GM23338 (cell line): Measurements from ENCODE around the gene KCNK3. TPM values are rescaled to one million over a fixed set of nuclear protein-coding genes. Genes with fewer than 3 reads are reported as not detected.

Experiments used
- ATAC-seq: fragments of 200-7000 bp; cut with Tn5 transposase; 3 replicates; pipeline ENCODE4 v1.9.1; 2020
- DNase-seq: peaks from one replicate; pipeline ENCODE4 v3.0.0-alpha.2; 2015; ENCODE audit warnings: low spot score
- H2AFZ ChIP-seq: fragments of 200-600 bp; sonication (generic); 2 replicates; pipeline ENCODE4 v1.8.0; 2016; ENCODE audit warnings: antibody characterized with exemption, mild to moderate bottlenecking, moderate library complexity
- H3F3A ChIP-seq: fragments of 200-600 bp; sonication (generic); replicated peaks from 2 replicates; pipeline ENCODE4 v1.8.0; 2017; ENCODE audit warnings: antibody characterized with exemption, mixed run types, low read depth
- H3K27ac ChIP-seq: fragments of 200-600 bp; sonication (generic); 2 replicates; pipeline ENCODE4 v1.6.1; 2016; ENCODE audit warnings: low read depth
- H3K27me3 ChIP-seq: fragments of 200-600 bp; sonication (generic); 2 replicates; pipeline ENCODE4 v1.8.0; 2016; ENCODE audit warnings: mild to moderate bottlenecking, mixed run types, moderate library complexity; ENCODE audit not compliant: insufficient read depth
- H3K36me3 ChIP-seq: fragments of 200-600 bp; sonication (generic); 2 replicates; pipeline ENCODE4 v1.8.0; 2016; ENCODE audit warnings: mild to moderate bottlenecking; ENCODE audit not compliant: insufficient read depth
- H3K4me1 ChIP-seq: fragments of 200-600 bp; sonication (generic); 2 replicates; pipeline ENCODE4 v1.8.0; 2016; ENCODE audit warnings: mild to moderate bottlenecking, moderate library complexity; ENCODE audit not compliant: insufficient read depth
- H3K4me2 ChIP-seq: fragments of 200-600 bp; sonication (generic); 2 replicates; pipeline ENCODE4 v1.7.1; 2017; ENCODE audit warnings: mixed run types
- H3K4me3 ChIP-seq: fragments of 200-600 bp; sonication (generic); 2 replicates; pipeline ENCODE4 v1.6.1; 2016; ENCODE audit warnings: mixed run types
- H3K79me2 ChIP-seq: fragments of 200-600 bp; sonication (generic); replicated peaks from 2 replicates; pipeline ENCODE4 v1.8.0; 2017; ENCODE audit warnings: mild to moderate bottlenecking; ENCODE audit not compliant: insufficient read depth
- H3K9me2 ChIP-seq: fragments of 200-600 bp; sonication (generic); 2 replicates; pipeline ENCODE4 v1.8.0; 2017; ENCODE audit not compliant: insufficient read depth
- H4K20me1 ChIP-seq: fragments of 200-600 bp; sonication (generic); replicated peaks from 2 replicates; pipeline ENCODE4 v1.8.0; 2017; ENCODE audit warnings: mild to moderate bottlenecking; ENCODE audit not compliant: insufficient read depth
- H3K27ac Mint-ChIP-seq: 2 replicates; pipeline ENCODE4 v1.8.0; 2020; ENCODE audit warnings: inconsistent platforms, mild to moderate bottlenecking, moderate library complexity, mixed read lengths
- H3K27me3 Mint-ChIP-seq: 3 replicates; pipeline ENCODE4 v1.8.0; 2022; ENCODE audit warnings: low read depth, mild to moderate bottlenecking, moderate library complexity, mixed read lengths, inconsistent platforms; ENCODE audit not compliant: insufficient read depth, poor library complexity
- H3K36me3 Mint-ChIP-seq: 3 replicates; pipeline ENCODE4 v1.8.0; 2021; ENCODE audit warnings: low read depth, mild to moderate bottlenecking, inconsistent platforms, moderate library complexity, mixed read lengths
- H3K4me1 Mint-ChIP-seq: 3 replicates; pipeline ENCODE4 v1.8.0; 2020; ENCODE audit warnings: mild to moderate bottlenecking, inconsistent platforms, mixed read lengths
- H3K4me3 Mint-ChIP-seq: 3 replicates; pipeline ENCODE4 v1.8.0; 2021; ENCODE audit warnings: moderate library complexity, mild to moderate bottlenecking, inconsistent platforms, mixed read lengths
- H3K9me3 Mint-ChIP-seq: 3 replicates; pipeline ENCODE4 v1.8.0; 2020; ENCODE audit warnings: moderate library complexity, mild to moderate bottlenecking, inconsistent platforms, mixed read lengths
- CREB1 ChIP-seq: fragments of 250-450 bp; sonication (Bioruptor Pico); IDR thresholded peaks from 2 replicates; pipeline ENCODE4 v1.5.0; 2020; ENCODE audit warnings: low read depth, mild to moderate bottlenecking, moderate library complexity
- EZH2 ChIP-seq: fragments of 200-600 bp; sonication (generic); IDR thresholded peaks from one replicate; pipeline ENCODE4 v1.8.0; 2017; ENCODE audit warnings: antibody characterized with exemption, mild to moderate bottlenecking, low read depth; ENCODE audit not compliant: unreplicated experiment
- EZH2phosphoT487 ChIP-seq: fragments of 200-600 bp; sonication (generic); IDR thresholded peaks from one replicate; pipeline ENCODE4 v1.8.1; 2018; ENCODE audit warnings: antibody characterized with exemption; ENCODE audit not compliant: unreplicated experiment
- NANOG ChIP-seq: IDR thresholded peaks from 2 replicates; pipeline ENCODE4 v1.6.1; 2016; ENCODE audit warnings: antibody characterized with exemption, borderline replicate concordance
- POLR2AphosphoS5 ChIP-seq: IDR thresholded peaks from 2 replicates; pipeline ENCODE4 v1.6.1; 2016; ENCODE audit warnings: antibody characterized with exemption, low read depth
- STAT1 ChIP-seq: IDR thresholded peaks from one replicate; pipeline ENCODE4 v1.6.1; 2016; ENCODE audit warnings: antibody characterized with exemption; ENCODE audit not compliant: unreplicated experiment
- ZNF331 ChIP-seq: fragments of 250-450 bp; sonication (Bioruptor Pico); IDR thresholded peaks from 2 replicates; pipeline ENCODE4 v1.5.0; 2020; ENCODE audit warnings: low read depth, mild to moderate bottlenecking, moderate library complexity
- ZNF462 ChIP-seq: fragments of 250-450 bp; sonication (Bioruptor Pico); IDR thresholded peaks from 2 replicates; pipeline ENCODE4 v1.5.0; 2020; ENCODE audit warnings: mild to moderate bottlenecking, moderate library complexity
- polyA plus RNA-seq: library from polyadenylated mRNA; unstranded; fragments of >200 nt; fragmentation: Nextera tagmentation; extraction: Ambion mirVana; gene quantifications from 2 replicates; pipeline ENCODE4 v1.2.1, GENCODE V29; 2016
- total RNA-seq: library from RNA; depleted of rRNA; stranded (reverse); fragments of >200 nt; shearing (Covaris generic); gene quantifications from 2 replicates; pipeline ENCODE4 v1.2.3, GENCODE V29; 2014
- TF ChIP-seq, protein P1 (sequence below): IDR thresholded peaks from one replicate; pipeline ENCODE4 v1.6.1; 2018; ENCODE audit warnings: antibody characterized with exemption; ENCODE audit not compliant: unreplicated experiment

The KCNK3 gene
- total and polyA plus RNA-seq, 2 experiments from 2014 or later = not detected

- Mint-ChIP-seq H3K4me3 (no peak overlapping the region), H3K9me3 (no peaks in the 10 kb centered on the region), H3K27me3 (peaks cover 17% of the 10 kb centered on the region), H3K36me3 (no peaks in the 10 kb centered on the region), H3K4me1 (peaks cover 29% of the 10 kb centered on the region), H3K27ac (no peak overlapping the region)
- no peaks in the 10 kb centered on the region for H3K79me2 ChIP-seq
- TF ChIP-seq EZH2 = no peak
- TF ChIP-seq NANOG = no peak
- TF ChIP-seq POLR2AphosphoS5 = no peak
- TF ChIP-seq, protein P1, sequence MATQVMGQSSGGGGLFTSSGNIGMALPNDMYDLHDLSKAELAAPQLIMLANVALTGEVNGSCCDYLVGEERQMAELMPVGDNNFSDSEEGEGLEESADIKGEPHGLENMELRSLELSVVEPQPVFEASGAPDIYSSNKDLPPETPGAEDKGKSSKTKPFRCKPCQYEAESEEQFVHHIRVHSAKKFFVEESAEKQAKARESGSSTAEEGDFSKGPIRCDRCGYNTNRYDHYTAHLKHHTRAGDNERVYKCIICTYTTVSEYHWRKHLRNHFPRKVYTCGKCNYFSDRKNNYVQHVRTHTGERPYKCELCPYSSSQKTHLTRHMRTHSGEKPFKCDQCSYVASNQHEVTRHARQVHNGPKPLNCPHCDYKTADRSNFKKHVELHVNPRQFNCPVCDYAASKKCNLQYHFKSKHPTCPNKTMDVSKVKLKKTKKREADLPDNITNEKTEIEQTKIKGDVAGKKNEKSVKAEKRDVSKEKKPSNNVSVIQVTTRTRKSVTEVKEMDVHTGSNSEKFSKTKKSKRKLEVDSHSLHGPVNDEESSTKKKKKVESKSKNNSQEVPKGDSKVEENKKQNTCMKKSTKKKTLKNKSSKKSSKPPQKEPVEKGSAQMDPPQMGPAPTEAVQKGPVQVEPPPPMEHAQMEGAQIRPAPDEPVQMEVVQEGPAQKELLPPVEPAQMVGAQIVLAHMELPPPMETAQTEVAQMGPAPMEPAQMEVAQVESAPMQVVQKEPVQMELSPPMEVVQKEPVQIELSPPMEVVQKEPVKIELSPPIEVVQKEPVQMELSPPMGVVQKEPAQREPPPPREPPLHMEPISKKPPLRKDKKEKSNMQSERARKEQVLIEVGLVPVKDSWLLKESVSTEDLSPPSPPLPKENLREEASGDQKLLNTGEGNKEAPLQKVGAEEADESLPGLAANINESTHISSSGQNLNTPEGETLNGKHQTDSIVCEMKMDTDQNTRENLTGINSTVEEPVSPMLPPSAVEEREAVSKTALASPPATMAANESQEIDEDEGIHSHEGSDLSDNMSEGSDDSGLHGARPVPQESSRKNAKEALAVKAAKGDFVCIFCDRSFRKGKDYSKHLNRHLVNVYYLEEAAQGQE = no peak
- no peak for TF ChIP-seq ZNF331 (CRISPR knock-in tag)
- no peak for TF ChIP-seq STAT1
- no peak for TF ChIP-seq EZH2phosphoT487
- no peak overlapping the region for H3K4me2 ChIP-seq
- H3K9me2 ChIP-seq = no peaks in the 10 kb centered on the region
- H3K27ac ChIP-seq = no peak overlapping the region
- no peak overlapping the region for H2AFZ ChIP-seq
- no peaks in the 10 kb centered on the region for H3K36me3 ChIP-seq
- no peaks in the 10 kb centered on the region for H3K27me3 ChIP-seq
- no peak overlapping the region for H3K4me3 ChIP-seq
- no peaks in the 10 kb centered on the region for H4K20me1 ChIP-seq
- H3F3A ChIP-seq = no peaks in the 10 kb centered on the region
- peaks cover 5% of the 10 kb centered on the region for H3K4me1 ChIP-seq
- ATAC-seq = no peak
- DNase-seq = no peak
These were observed 41.1 kb upstream of the KCNK3 start for GRCh38 chr2:26651470-26651771.

- Mint-ChIP-seq H3K27ac (no peak overlapping the region), H3K36me3 (no peaks in the 10 kb centered on the region), H3K9me3 (no peaks in the 10 kb centered on the region), H3K27me3 (peaks cover 14% of the 10 kb centered on the region), H3K4me1 (peaks cover 27% of the 10 kb centered on the region), H3K4me3 (no peak overlapping the region)
- ATAC-seq (no peak), DNase-seq (no peak)
- Histone ChIP-seq H3K9me2 (no peaks in the 10 kb centered on the region), H3K4me1 (peaks cover 5% of the 10 kb centered on the region), H3F3A (no peaks in the 10 kb centered on the region), H3K27me3 (no peaks in the 10 kb centered on the region), H3K27ac (no peak overlapping the region), H3K4me2 (no peak overlapping the region), H3K36me3 (no peaks in the 10 kb centered on the region), H3K4me3 (no peak overlapping the region), H4K20me1 (no peaks in the 10 kb centered on the region), H2AFZ (no peak overlapping the region), H3K79me2 (no peaks in the 10 kb centered on the region)
- TF ChIP-seq ZNF462 (CRISPR knock-in tag) = no peak
- TF ChIP-seq, protein P1 = no peak
- no peak for TF ChIP-seq POLR2AphosphoS5
- no peak for TF ChIP-seq EZH2phosphoT487
- TF ChIP-seq CREB1 (CRISPR knock-in tag) = no peak
- no peak for TF ChIP-seq ZNF331 (CRISPR knock-in tag)
These were observed 40.7 kb upstream of the KCNK3 start for GRCh38 chr2:26651799-26652198.
